ENCODE results near the gene THADA.

DNA sequence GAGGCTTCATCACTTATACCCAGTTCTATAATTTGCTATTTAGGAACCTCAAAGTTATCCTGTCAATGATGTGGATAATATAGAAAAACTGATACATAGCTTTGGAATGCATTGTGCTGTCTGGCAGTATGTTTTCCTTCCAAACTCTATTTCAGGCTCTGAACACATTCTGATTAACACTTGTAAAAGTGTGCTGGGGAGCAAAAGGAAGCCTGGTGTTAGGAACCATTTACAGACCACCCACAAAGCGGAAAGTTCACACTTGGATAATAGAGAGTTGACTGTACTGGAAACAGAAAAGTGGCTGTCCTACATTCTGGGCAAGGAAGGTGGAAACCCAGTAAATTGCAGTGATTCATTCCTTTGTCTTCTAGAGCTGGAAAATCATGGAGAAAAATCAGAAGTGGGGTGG lies 254.9 kb downstream of the THADA start:
- TF ChIP-seq, protein P1, sequence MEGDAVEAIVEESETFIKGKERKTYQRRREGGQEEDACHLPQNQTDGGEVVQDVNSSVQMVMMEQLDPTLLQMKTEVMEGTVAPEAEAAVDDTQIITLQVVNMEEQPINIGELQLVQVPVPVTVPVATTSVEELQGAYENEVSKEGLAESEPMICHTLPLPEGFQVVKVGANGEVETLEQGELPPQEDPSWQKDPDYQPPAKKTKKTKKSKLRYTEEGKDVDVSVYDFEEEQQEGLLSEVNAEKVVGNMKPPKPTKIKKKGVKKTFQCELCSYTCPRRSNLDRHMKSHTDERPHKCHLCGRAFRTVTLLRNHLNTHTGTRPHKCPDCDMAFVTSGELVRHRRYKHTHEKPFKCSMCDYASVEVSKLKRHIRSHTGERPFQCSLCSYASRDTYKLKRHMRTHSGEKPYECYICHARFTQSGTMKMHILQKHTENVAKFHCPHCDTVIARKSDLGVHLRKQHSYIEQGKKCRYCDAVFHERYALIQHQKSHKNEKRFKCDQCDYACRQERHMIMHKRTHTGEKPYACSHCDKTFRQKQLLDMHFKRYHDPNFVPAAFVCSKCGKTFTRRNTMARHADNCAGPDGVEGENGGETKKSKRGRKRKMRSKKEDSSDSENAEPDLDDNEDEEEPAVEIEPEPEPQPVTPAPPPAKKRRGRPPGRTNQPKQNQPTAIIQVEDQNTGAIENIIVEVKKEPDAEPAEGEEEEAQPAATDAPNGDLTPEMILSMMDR (IDR thresholded peaks at IDR 0.05; ENCODE audit: low read depth, low read length): no peak
- no peak for TF ChIP-seq EZH2phosphoT487 (IDR thresholded peaks at IDR 0.05; ENCODE audit: low read depth)
